ENCODE results near the gene PACS1. TPM values are rescaled to one million over a fixed set of nuclear protein-coding genes. Genes with fewer than 3 reads are reported as not detected.

The PACS1 gene
- total RNA-seq, 1 experiment from 2014 or later: 47.9 TPM

DNA sequence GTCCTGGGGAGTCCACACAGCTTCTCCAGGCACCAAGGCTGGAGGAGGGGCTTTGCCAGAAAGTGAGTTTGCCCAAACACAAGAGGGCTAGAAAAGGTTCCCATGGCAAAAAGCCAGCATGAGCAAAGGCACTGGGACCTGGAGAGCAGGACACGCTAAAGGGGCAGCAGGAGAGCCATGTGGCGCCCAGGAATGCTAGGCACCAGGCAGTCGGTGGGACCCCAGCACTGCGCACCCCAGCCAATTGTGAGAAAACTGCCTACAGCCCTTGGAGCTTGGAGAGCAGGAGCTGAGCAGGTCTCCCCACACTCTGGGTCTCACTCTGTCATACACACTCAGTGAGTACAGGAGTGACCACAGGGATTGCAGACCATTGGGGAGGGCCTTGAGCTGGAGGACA is 193.2 kb downstream of the PACS1 start:
- CTCF ChIA-PET: no interaction called here
- H3K36me3 Mint-ChIP-seq (ENCODE audit: insufficient read depth, unreplicated experiment): peaks cover 70% of the 10 kb centered on the region
- H3K27ac Mint-ChIP-seq (ENCODE audit: unreplicated experiment): no peak overlapping the region
- H3K9me3 Mint-ChIP-seq (ENCODE audit: low read depth, unreplicated experiment): no peaks in the 10 kb centered on the region
- peaks cover 18% of the 10 kb centered on the region for H3K4me1 Mint-ChIP-seq (ENCODE audit: low read depth, unreplicated experiment)
- TF ChIP-seq CTCF (IDR thresholded peaks at IDR 0.05; ENCODE audit: unreplicated experiment): no peak
- no peak overlapping the region for H3K4me3 Mint-ChIP-seq (ENCODE audit: low read depth, unreplicated experiment)
- no peaks in the 10 kb centered on the region for H3K27me3 Mint-ChIP-seq (ENCODE audit: unreplicated experiment)
- no TSS peak for BruUV-seq (replicated peaks)
- intact Hi-C loops (cut with micrococcal nuclease; ENCODE audit: unreplicated experiment): no loop called here
- no peak for DNase-seq

DNA sequence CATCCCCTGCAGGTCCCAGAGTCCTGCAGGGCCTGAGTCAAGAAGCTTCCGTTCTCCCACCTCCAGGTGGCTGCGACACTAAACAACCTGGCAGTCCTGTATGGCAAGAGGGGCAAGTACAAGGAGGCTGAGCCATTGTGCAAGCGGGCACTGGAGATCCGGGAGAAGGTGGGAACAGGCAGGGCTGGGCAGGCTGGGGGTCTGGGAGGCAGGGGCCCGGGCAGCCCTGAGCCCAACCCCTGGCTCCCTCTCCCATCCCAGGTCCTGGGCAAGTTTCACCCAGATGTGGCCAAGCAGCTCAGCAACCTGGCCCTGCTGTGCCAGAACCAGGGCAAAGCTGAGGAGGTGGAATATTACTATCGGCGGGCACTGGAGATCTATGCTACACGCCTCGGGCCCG is 193.7 kb downstream of the PACS1 start:
- peaks cover 16% of the 10 kb centered on the region for H3K4me1 Mint-ChIP-seq (ENCODE audit: low read depth, unreplicated experiment)
- no peak for DNase-seq
- peaks cover 70% of the 10 kb centered on the region for H3K36me3 Mint-ChIP-seq (ENCODE audit: insufficient read depth, unreplicated experiment)
- H3K9me3 Mint-ChIP-seq (ENCODE audit: low read depth, unreplicated experiment): no peaks in the 10 kb centered on the region
- CTCF ChIA-PET: no interaction called here
- no peak for TF ChIP-seq CTCF (IDR thresholded peaks at IDR 0.05; ENCODE audit: unreplicated experiment)
- no peak overlapping the region for H3K27ac Mint-ChIP-seq (ENCODE audit: unreplicated experiment)
- intact Hi-C loops (cut with micrococcal nuclease; ENCODE audit: unreplicated experiment): no loop called here
- no peaks in the 10 kb centered on the region for H3K27me3 Mint-ChIP-seq (ENCODE audit: unreplicated experiment)
- no peak overlapping the region for H3K4me3 Mint-ChIP-seq (ENCODE audit: low read depth, unreplicated experiment)
- no TSS peak for BruUV-seq (replicated peaks)

GRCh38 chr11:66264383-66264782 is 194.3 kb downstream of the PACS1 start:
- intact Hi-C loops (cut with micrococcal nuclease; ENCODE audit: unreplicated experiment): no loop called here
- no TSS peak for BruUV-seq (replicated peaks)
- H3K27me3 Mint-ChIP-seq (ENCODE audit: unreplicated experiment): no peaks in the 10 kb centered on the region
- DNase-seq: no peak
- H3K9me3 Mint-ChIP-seq (ENCODE audit: low read depth, unreplicated experiment): no peaks in the 10 kb centered on the region
- H3K4me1 Mint-ChIP-seq (ENCODE audit: low read depth, unreplicated experiment): peaks cover 15% of the 10 kb centered on the region
- no peak overlapping the region for H3K4me3 Mint-ChIP-seq (ENCODE audit: low read depth, unreplicated experiment)
- CTCF ChIA-PET: no interaction called here
- no peak for TF ChIP-seq CTCF (IDR thresholded peaks at IDR 0.05; ENCODE audit: unreplicated experiment)
- no peak overlapping the region for H3K27ac Mint-ChIP-seq (ENCODE audit: unreplicated experiment)
- H3K36me3 Mint-ChIP-seq (ENCODE audit: insufficient read depth, unreplicated experiment): peaks cover 72% of the 10 kb centered on the region

DNA sequence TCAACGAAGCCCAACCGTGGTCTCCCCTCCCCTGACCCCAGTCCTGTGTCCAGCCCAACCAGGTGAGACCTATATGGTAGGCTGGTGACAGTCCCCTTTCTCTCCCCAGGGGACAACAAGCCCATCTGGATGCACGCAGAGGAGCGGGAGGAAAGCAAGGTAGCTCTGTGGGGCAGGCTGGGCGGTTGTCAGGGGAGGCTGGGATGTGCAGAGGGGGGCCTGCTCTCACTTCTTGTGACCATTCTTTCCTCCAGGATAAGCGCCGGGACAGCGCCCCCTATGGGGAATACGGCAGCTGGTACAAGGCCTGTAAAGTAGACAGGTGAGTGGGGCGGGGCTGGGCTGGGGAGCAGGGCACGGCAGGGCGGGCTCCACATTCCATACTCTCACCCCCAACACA is 194.8 kb downstream of the PACS1 start:
- H3K27me3 Mint-ChIP-seq (ENCODE audit: unreplicated experiment): no peaks in the 10 kb centered on the region
- H3K4me1 Mint-ChIP-seq (ENCODE audit: low read depth, unreplicated experiment): peaks cover 16% of the 10 kb centered on the region
- TF ChIP-seq CTCF (IDR thresholded peaks at IDR 0.05; ENCODE audit: unreplicated experiment): peak; percentile 14
- DNase-seq: peak; percentile 40
- no TSS peak for BruUV-seq (replicated peaks)
- no peak overlapping the region for H3K4me3 Mint-ChIP-seq (ENCODE audit: low read depth, unreplicated experiment)
- intact Hi-C loops (cut with micrococcal nuclease; ENCODE audit: unreplicated experiment): no loop called here
- no peak overlapping the region for H3K27ac Mint-ChIP-seq (ENCODE audit: unreplicated experiment)
- no peaks in the 10 kb centered on the region for H3K9me3 Mint-ChIP-seq (ENCODE audit: low read depth, unreplicated experiment)
- H3K36me3 Mint-ChIP-seq (ENCODE audit: insufficient read depth, unreplicated experiment): peaks cover 72% of the 10 kb centered on the region
- CTCF ChIA-PET: interaction anchor here (0.7 kb wide), 1 partner anchor 43 kb away, joined by 3 read pairs; no protein-coding TSS in a partner anchor
